ENCODE data around the gene CETN3.

GRCh38 chr5:90383903-90384302 is 25.7 kb downstream of the CETN3 start:
- TF ChIP-seq CTCF (IDR thresholded peaks at IDR 0.05) (no peak), POLR2A (IDR thresholded peaks at IDR 0.05) (no peak)

Measured in esophagus squamous epithelium (tissue), 4 donors.